Activated T-cell treated with anti-CD3 and anti-CD28 coated beads, Interleukin-2, amount 50 U/mL, for 4 hours (primary cell): Measurements from ENCODE around the gene ADAMTS6. TPM values are rescaled to one million over a fixed set of nuclear protein-coding genes. Genes with fewer than 3 reads are reported as not detected.
"Not testable (repeated sequence)": the region's sequence is repeated elsewhere in the genome, so short reads cannot be mapped to it uniquely, and the experiment has no call there.

ENCODE experiments used
- ATAC-seq, 2 donors: fragments of 200-7000 bp; cut with Tn5 transposase; one replicate each; pipeline ENCODE4 v1.10.0; 2021
- DNase-seq: peaks from one replicate; pipeline ENCODE4 v3.0.0-alpha.2; 2020
- H3K27me3 Mint-ChIP-seq: one replicate; pipeline ENCODE4 v1.8.0; 2021; ENCODE audit warnings: low read depth, mixed read lengths
- H3K36me3 Mint-ChIP-seq: one replicate; pipeline ENCODE4 v1.8.0; 2022; ENCODE audit warnings: mixed read lengths; ENCODE audit not compliant: insufficient read depth
- H3K4me1 Mint-ChIP-seq: one replicate; pipeline ENCODE4 v1.8.0; 2021; ENCODE audit warnings: low read depth, mixed read lengths
- H3K4me3 Mint-ChIP-seq: one replicate; pipeline ENCODE4 v1.8.0; 2021; ENCODE audit warnings: mild to moderate bottlenecking, moderate library complexity, mixed read lengths
- H3K9me3 Mint-ChIP-seq: one replicate; pipeline ENCODE4 v1.8.0; 2021; ENCODE audit warnings: mixed read lengths
- total RNA-seq, 3 donors: library from RNA; stranded (reverse); gene quantifications; one replicate each; pipeline ENCODE4 v1.2.1, GENCODE V29; 2021

ADAMTS6 gene
- total RNA-seq, 3 donors from 2014 or later: 0.27 to 0.63 (median 0.61) TPM

- no peaks in the 10 kb centered on the region for H3K9me3 Mint-ChIP-seq
- DNase-seq: no peak
- H3K4me1 Mint-ChIP-seq: no peaks in the 10 kb centered on the region
- H3K27me3 Mint-ChIP-seq: no peaks in the 10 kb centered on the region
- no peak for ATAC-seq
- H3K4me3 Mint-ChIP-seq: no peak overlapping the region
- H3K36me3 Mint-ChIP-seq: no peaks in the 10 kb centered on the region
These were observed 283.1 kb downstream of the ADAMTS6 start for GRCh38 chr5:65198456-65199120.

- Mint-ChIP-seq H3K27me3 (no peaks in the 10 kb centered on the region), H3K36me3 (no peaks in the 10 kb centered on the region), H3K4me1 (no peaks in the 10 kb centered on the region), H3K4me3 (no peak overlapping the region), H3K9me3 (no peaks in the 10 kb centered on the region)
- DNase-seq (no peak), ATAC-seq (no peak)
These were observed 283.9 kb downstream of the ADAMTS6 start for GRCh38 chr5:65197531-65198455.

- Mint-ChIP-seq H3K4me3 (no peak overlapping the region), H3K4me1 (peaks cover 5% of the 10 kb centered on the region), H3K27me3 (no peaks in the 10 kb centered on the region), H3K9me3 (no peaks in the 10 kb centered on the region), H3K36me3 (no peaks in the 10 kb centered on the region)
- no peak for DNase-seq
- ATAC-seq: no peak
These were observed 286.8 kb downstream of the ADAMTS6 start for GRCh38 chr5:65194871-65195270.

- no peak for DNase-seq
- Mint-ChIP-seq H3K9me3 (no peaks in the 10 kb centered on the region), H3K4me1 (peaks cover 6% of the 10 kb centered on the region)
These were observed 289.4 kb downstream of the ADAMTS6 start for GRCh38 chr5:65192331-65192730.

GRCh38 chr5:65191554-65192135, 290.1 kb downstream of the ADAMTS6 start:
- Mint-ChIP-seq H3K4me3 (no peak overlapping the region), H3K27me3 (no peaks in the 10 kb centered on the region), H3K36me3 (no peaks in the 10 kb centered on the region), H3K9me3 (no peaks in the 10 kb centered on the region), H3K4me1 (peaks cover 6% of the 10 kb centered on the region)
- DNase-seq (no peak), ATAC-seq (no peak)

More at GRCh38 chr5:65192331-65192730, 289.4 kb downstream of the ADAMTS6 start:
- no peak overlapping the region for H3K4me3 Mint-ChIP-seq
- ATAC-seq: no peak
- H3K36me3 Mint-ChIP-seq: no peaks in the 10 kb centered on the region
- H3K27me3 Mint-ChIP-seq: no peaks in the 10 kb centered on the region

- no peaks in the 10 kb centered on the region for H3K9me3 Mint-ChIP-seq
- H3K36me3 Mint-ChIP-seq: no peaks in the 10 kb centered on the region
- H3K4me3 Mint-ChIP-seq: no peak overlapping the region
- no peaks in the 10 kb centered on the region for H3K27me3 Mint-ChIP-seq
- ATAC-seq (peak; percentile 88 to 89), DNase-seq (no peak)
- H3K4me1 Mint-ChIP-seq: peaks cover 6% of the 10 kb centered on the region
These were observed 291.2 kb downstream of the ADAMTS6 start for GRCh38 chr5:65190328-65191053.

GRCh38 chr5:65186646-65187227, 295.0 kb downstream of the ADAMTS6 start:
- ATAC-seq (no peak), DNase-seq (no peak)
- H3K9me3 Mint-ChIP-seq: no peaks in the 10 kb centered on the region
- no peak overlapping the region for H3K4me3 Mint-ChIP-seq
- H3K36me3 Mint-ChIP-seq: no peaks in the 10 kb centered on the region
- H3K27me3 Mint-ChIP-seq: peaks cover 2% of the 10 kb centered on the region
- peaks cover 6% of the 10 kb centered on the region for H3K4me1 Mint-ChIP-seq

- H3K4me3 Mint-ChIP-seq: no peak overlapping the region
- no peak for DNase-seq
- H3K27me3 Mint-ChIP-seq: peaks cover 2% of the 10 kb centered on the region
- no peak for ATAC-seq
- no peaks in the 10 kb centered on the region for H3K9me3 Mint-ChIP-seq
- H3K36me3 Mint-ChIP-seq: no peaks in the 10 kb centered on the region
- H3K4me1 Mint-ChIP-seq: peaks cover 1% of the 10 kb centered on the region
These were observed 296.3 kb downstream of the ADAMTS6 start for GRCh38 chr5:65185468-65185867.

- Mint-ChIP-seq H3K9me3 (no peaks in the 10 kb centered on the region), H3K4me3 (no peak overlapping the region), H3K36me3 (no peaks in the 10 kb centered on the region), H3K4me1 (peaks cover 1% of the 10 kb centered on the region), H3K27me3 (peaks cover 2% of the 10 kb centered on the region)
- ATAC-seq (no peak), DNase-seq (no peak)
These were observed 296.9 kb downstream of the ADAMTS6 start for GRCh38 chr5:65184780-65185179.

GRCh38 chr5:65174231-65174630, 307.5 kb downstream of the ADAMTS6 start:
- not testable (repeated sequence) for H3K4me1 Mint-ChIP-seq, ATAC-seq, H3K36me3 Mint-ChIP-seq, DNase-seq, H3K4me3 Mint-ChIP-seq, H3K27me3 Mint-ChIP-seq, H3K9me3 Mint-ChIP-seq

GRCh38 chr5:65173130-65173525, 308.6 kb downstream of the ADAMTS6 start:
- no peak for DNase-seq
- H3K4me3 Mint-ChIP-seq: no peak overlapping the region
- no peak for ATAC-seq
- peaks cover 7% of the 10 kb centered on the region for H3K4me1 Mint-ChIP-seq
- H3K9me3 Mint-ChIP-seq: no peaks in the 10 kb centered on the region
- H3K27me3 Mint-ChIP-seq: peaks cover 4% of the 10 kb centered on the region
- H3K36me3 Mint-ChIP-seq: no peaks in the 10 kb centered on the region

GRCh38 chr5:65172486-65173129, 309.1 kb downstream of the ADAMTS6 start:
- no peaks in the 10 kb centered on the region for H3K9me3 Mint-ChIP-seq
- DNase-seq (peak; percentile 6), ATAC-seq (peak; percentile 100)
- no peaks in the 10 kb centered on the region for H3K36me3 Mint-ChIP-seq
- no peak overlapping the region for H3K4me3 Mint-ChIP-seq
- H3K4me1 Mint-ChIP-seq: peaks cover 7% of the 10 kb centered on the region
- H3K27me3 Mint-ChIP-seq: no peaks in the 10 kb centered on the region

- Mint-ChIP-seq H3K36me3 (no peaks in the 10 kb centered on the region), H3K27me3 (no peaks in the 10 kb centered on the region), H3K4me1 (peaks cover 7% of the 10 kb centered on the region)
These were observed 310.1 kb downstream of the ADAMTS6 start for GRCh38 chr5:65171645-65172044.

More at GRCh38 chr5:65171645-65172044, 310.1 kb downstream of the ADAMTS6 start:
- ATAC-seq: no peak
- DNase-seq: no peak
- no peaks in the 10 kb centered on the region for H3K9me3 Mint-ChIP-seq
- no peak overlapping the region for H3K4me3 Mint-ChIP-seq
